Right lobe of liver (tissue), 6 donors: ENCODE results near the gene DENND2D. TPM values are rescaled to one million over a fixed set of nuclear protein-coding genes. Genes with fewer than 3 reads are reported as not detected.
"Not testable (repeated sequence)": the region's sequence is repeated elsewhere in the genome, so short reads cannot be mapped to it uniquely, and the experiment has no call there.

Source experiments
- ATAC-seq, 4 donors: fragments of 200-7000 bp; cut with Tn5 transposase; one replicate each; pipeline ENCODE4 v1.9.1; 2020; ENCODE audit warnings: mild to moderate bottlenecking in 4 of 4, moderate library complexity in 4 of 4
- DNase-seq, 3 donors: peaks; one replicate each; pipeline ENCODE4 v3.0.0-alpha.2; 2020
- H3K27ac ChIP-seq, 3 donors: fragments of 200-600 bp; one replicate each; pipeline ENCODE4 v1.8.0; 2022
- H3K27me3 ChIP-seq, 2 donors: fragments of 200-600 bp; one replicate each; pipeline ENCODE4 v1.8.0; 2022
- H3K36me3 ChIP-seq, 4 donors: fragments of 200-600 bp; sonication (generic) in 1 of 4; one replicate each; pipeline versions ENCODE4 v1.5.1 to v1.8.0; 2017 to 2022; ENCODE audit warnings: control low read depth in 1 of 4
- H3K4me1 ChIP-seq, 4 donors: fragments of 200-600 bp; sonication (generic) in 1 of 4; one replicate each; pipeline versions ENCODE4 v1.5.1 to v1.8.0; 2017 to 2022; ENCODE audit warnings: control low read depth in 1 of 4
- H3K4me3 ChIP-seq, 3 donors: fragments of 200-600 bp; one replicate each; pipeline ENCODE4 v1.8.0; 2022
- H3K9me3 ChIP-seq, 4 donors: fragments of 200-600 bp; sonication (generic) in 1 of 4; one replicate each; pipeline versions ENCODE4 v1.5.1 to v1.8.0; 2017 to 2022; ENCODE audit warnings: control low read depth in 1 of 4
- POLR2A ChIP-seq: fragments of 450-650 bp; IDR thresholded peaks from one replicate; pipeline ENCODE4 v1.6.1; 2017; ENCODE audit warnings: antibody characterized with exemption, mild to moderate bottlenecking
- WGBS: methylation state at CpG from one replicate; pipeline ENCODE4 v1.1.6; 2018; ENCODE audit warnings: low coverage, low lambda C conversion rate; ENCODE audit not compliant: insufficient coverage; ENCODE audit errors: missing lambda C conversion rate; 5-methylcytosine and 5-hydroxymethylcytosine counted together
- intact Hi-C, 2 donors: fragments of 100-400 bp; cut with DNase I; formaldehyde crosslinking; loops; one replicate each; pipeline versions ENCODE4 v1.11.2 to v1.14.1; 2022
- total RNA-seq, 6 experiments: library from RNA; depleted of rRNA in 2 of 6; stranded (reverse); fragments of >200 nt in 2 of 6; fragmentation: NEBNext Ultra II Directional in 3 of 6; extraction: Animal tissue kit (Norgen Biotek cat#: 25700) in 3 of 6; gene quantifications; one replicate each; pipeline versions ENCODE4 v1.1.0 to v1.2.4, GENCODE V29; 2016 to 2023
- TF ChIP-seq, protein P1 (sequence below), 4 donors: fragments of 200-600 bp in 3 of 4; fragments of 450-650 bp in 1 of 4; IDR thresholded peaks; one replicate each; pipeline versions ENCODE4 v1.5.1 to v1.8.0; 2016 to 2022; ENCODE audit warnings: antibody characterized with exemption in 4 of 4, mild to moderate bottlenecking in 2 of 4
- donor health status: DM: no; HTN: yes; CAD: no.
- donor health status: DM: no; HTN: no; CAD: no.
- donor health status: DM: no; HTN: no; CAD: no.
- donor health status: DM: no; HTN: yes; CAD: no.
- donor health status: DM: no; HTN: yes; CAD: no.

Gene DENND2D
- total RNA-seq, 6 experiments from 2014 or later: 9.6 to 18.6 (median 13.9) TPM

DNA sequence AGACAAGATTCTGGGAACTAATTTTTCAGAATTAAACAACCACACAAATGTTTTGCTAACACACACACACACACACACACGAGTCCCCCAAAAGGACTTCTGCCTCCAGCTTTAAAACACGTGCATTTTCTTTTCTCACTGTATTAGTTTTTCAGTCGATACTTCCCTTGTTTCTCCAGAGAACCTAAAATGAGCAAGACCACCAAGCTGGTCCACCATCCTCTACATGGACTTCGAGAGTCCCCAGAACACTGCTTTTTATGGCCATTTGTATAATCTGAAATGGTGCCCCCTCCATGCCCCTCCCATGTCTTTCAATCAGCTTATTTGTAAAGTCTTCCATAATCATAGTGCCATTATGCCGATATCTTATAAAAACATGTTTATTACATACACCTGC is 16.3 kb upstream of the DENND2D start:
- H3K27me3 ChIP-seq: no peaks in the 10 kb centered on the region
- intact Hi-C loops: no loop called here
- ATAC-seq: no peak
- TF ChIP-seq POLR2A: no peak
- TF ChIP-seq, protein P1, sequence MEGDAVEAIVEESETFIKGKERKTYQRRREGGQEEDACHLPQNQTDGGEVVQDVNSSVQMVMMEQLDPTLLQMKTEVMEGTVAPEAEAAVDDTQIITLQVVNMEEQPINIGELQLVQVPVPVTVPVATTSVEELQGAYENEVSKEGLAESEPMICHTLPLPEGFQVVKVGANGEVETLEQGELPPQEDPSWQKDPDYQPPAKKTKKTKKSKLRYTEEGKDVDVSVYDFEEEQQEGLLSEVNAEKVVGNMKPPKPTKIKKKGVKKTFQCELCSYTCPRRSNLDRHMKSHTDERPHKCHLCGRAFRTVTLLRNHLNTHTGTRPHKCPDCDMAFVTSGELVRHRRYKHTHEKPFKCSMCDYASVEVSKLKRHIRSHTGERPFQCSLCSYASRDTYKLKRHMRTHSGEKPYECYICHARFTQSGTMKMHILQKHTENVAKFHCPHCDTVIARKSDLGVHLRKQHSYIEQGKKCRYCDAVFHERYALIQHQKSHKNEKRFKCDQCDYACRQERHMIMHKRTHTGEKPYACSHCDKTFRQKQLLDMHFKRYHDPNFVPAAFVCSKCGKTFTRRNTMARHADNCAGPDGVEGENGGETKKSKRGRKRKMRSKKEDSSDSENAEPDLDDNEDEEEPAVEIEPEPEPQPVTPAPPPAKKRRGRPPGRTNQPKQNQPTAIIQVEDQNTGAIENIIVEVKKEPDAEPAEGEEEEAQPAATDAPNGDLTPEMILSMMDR (IDR thresholded peaks at IDR 0.05): no peak
- 56% methylated on average over 5 of the region's 5 CpGs for WGBS
- no peak overlapping the region for H3K4me3 ChIP-seq
- no peaks in the 10 kb centered on the region for H3K4me1 ChIP-seq
- H3K36me3 ChIP-seq: no peaks in the 10 kb centered on the region
- DNase-seq: no peak
- no peaks in the 10 kb centered on the region for H3K9me3 ChIP-seq
- peak overlapping the region in 1 of 3 donors; percentile 4 for H3K27ac ChIP-seq

- ATAC-seq, H3K4me3 ChIP-seq, H3K4me1 ChIP-seq, intact Hi-C loops, DNase-seq, H3K36me3 ChIP-seq, H3K27ac ChIP-seq, H3K9me3 ChIP-seq, H3K27me3 ChIP-seq: not testable (repeated sequence)
- WGBS: 25% methylated on average over 1 of the region's 2 CpGs
Observed at GRCh38 chr1:111215285-111215684, 14.8 kb upstream of the DENND2D start.

DNA sequence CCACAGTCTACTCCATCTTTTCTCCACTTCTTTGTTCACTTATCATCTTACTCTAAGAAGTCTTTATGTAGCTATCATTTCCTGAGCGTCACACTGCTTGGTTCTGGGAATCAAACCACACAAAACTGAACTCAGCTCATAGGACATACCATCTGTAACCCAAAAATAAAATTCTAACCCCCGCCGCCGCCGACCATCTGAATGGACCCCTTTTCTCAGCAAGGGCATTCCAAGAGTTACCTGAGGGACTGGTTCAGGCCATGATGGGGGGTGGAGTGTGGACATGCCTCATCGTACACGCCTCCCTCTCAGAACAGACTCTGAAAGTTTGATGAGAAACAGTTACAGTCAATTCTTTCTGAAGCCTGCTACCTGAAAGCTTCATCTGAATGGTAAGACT is 14.4 kb upstream of the DENND2D start:
- intact Hi-C loops: no loop called here
- H3K27ac ChIP-seq: no peak overlapping the region

GRCh38 chr1:111214074-111214801 is 13.8 kb upstream of the DENND2D start:
- H3K4me3 ChIP-seq: no peak overlapping the region
- intact Hi-C loops: no loop called here
- H3K36me3 ChIP-seq: no peaks in the 10 kb centered on the region
- TF ChIP-seq, protein P1 (IDR thresholded peaks at IDR 0.05): no peak
- TF ChIP-seq POLR2A: no peak
- ATAC-seq (no peak), DNase-seq (no peak)
- H3K27me3 ChIP-seq: no peaks in the 10 kb centered on the region
- no peaks in the 10 kb centered on the region for H3K9me3 ChIP-seq
- H3K4me1 ChIP-seq: no peaks in the 10 kb centered on the region
- 69% methylated on average over 6 of the region's 6 CpGs for WGBS
- no peak overlapping the region for H3K27ac ChIP-seq

More for the DNA sequence above, 14.4 kb upstream of the DENND2D start:
- ATAC-seq (no peak), DNase-seq (no peak)
- WGBS: 95% methylated on average over 4 of the region's 7 CpGs
- TF ChIP-seq, protein P1 (IDR thresholded peaks at IDR 0.05): no peak
- no peak for TF ChIP-seq POLR2A
- Histone ChIP-seq H3K4me3 (no peak overlapping the region), H3K36me3 (no peaks in the 10 kb centered on the region), H3K27me3 (no peaks in the 10 kb centered on the region), H3K9me3 (no peaks in the 10 kb centered on the region), H3K4me1 (no peaks in the 10 kb centered on the region)

- 47% methylated on average over 2 of the region's 6 CpGs for WGBS
- Histone ChIP-seq H3K4me3 (no peak overlapping the region), H3K36me3 (no peaks in the 10 kb centered on the region), H3K4me1 (no peaks in the 10 kb centered on the region), H3K27me3 (no peaks in the 10 kb centered on the region), H3K27ac (no peak overlapping the region), H3K9me3 (no peaks in the 10 kb centered on the region)
- ATAC-seq (no peak), DNase-seq (no peak)
- TF ChIP-seq POLR2A: no peak
- TF ChIP-seq, protein P1 (IDR thresholded peaks at IDR 0.05): no peak
- intact Hi-C loops: no loop called here
Observed at GRCh38 chr1:111213412-111213811, 13.0 kb upstream of the DENND2D start.
